Retinal pigment epithelial cell (primary cell): ENCODE results near the gene FUT8.

Experiments
- DNase-seq: peaks from one replicate; pipeline ENCODE4 v3.0.0-alpha.2; 2010; ENCODE audit warnings: low read depth
- H3K4me3 ChIP-seq: 2 replicates; pipeline ENCODE4 v1.5.1; 2011; ENCODE audit warnings: mild to moderate bottlenecking, low read length, control low read depth, moderate library complexity
- CTCF ChIP-seq: conservative IDR thresholded peaks from 2 replicates; pipeline ENCODE4 v1.5.1; 2011; ENCODE audit warnings: low read depth, low read length, control low read depth, inconsistent platforms

The FUT8 gene

GRCh38 chr14:65373671-65374039, 38.9 kb upstream of the FUT8 start:
- no peak for DNase-seq
- no peak for TF ChIP-seq CTCF
- no peak overlapping the region for H3K4me3 ChIP-seq

- no peak overlapping the region for H3K4me3 ChIP-seq
- no peak for DNase-seq
- no peak for TF ChIP-seq CTCF
Measured at GRCh38 chr14:65377576-65377975, 35.0 kb upstream of the FUT8 start.

- no peak for DNase-seq
- TF ChIP-seq CTCF, result no peak
- no peak overlapping the region for H3K4me3 ChIP-seq
Measured at GRCh38 chr14:65382586-65382985, 29.9 kb upstream of the FUT8 start.

- no peak for TF ChIP-seq CTCF
- no peak for DNase-seq
- no peak overlapping the region for H3K4me3 ChIP-seq
Measured at GRCh38 chr14:65387171-65387570, 25.4 kb upstream of the FUT8 start.

- H3K4me3 ChIP-seq, result no peak overlapping the region
- no peak for TF ChIP-seq CTCF
- DNase-seq, result no peak
Measured at GRCh38 chr14:65387628-65388027, 24.9 kb upstream of the FUT8 start.

- no peak for TF ChIP-seq CTCF
- H3K4me3 ChIP-seq, result no peak overlapping the region
- DNase-seq, result no peak
Measured at GRCh38 chr14:65392296-65392695, 20.2 kb upstream of the FUT8 start.

GRCh38 chr14:65396082-65396910, 16.2 kb upstream of the FUT8 start:
- no peak for TF ChIP-seq CTCF
- DNase-seq, result no peak
- H3K4me3 ChIP-seq, result no peak overlapping the region
